Lung (tissue), 12 donors: ENCODE results near the gene RSPO3. TPM values are rescaled to one million over a fixed set of nuclear protein-coding genes. Genes with fewer than 3 reads are reported as not detected.

Experiments
- ATAC-seq: fragments of 200-7000 bp; cut with Tn5 transposase; one replicate; pipeline ENCODE4 v1.9.1; 2020; ENCODE audit warnings: moderate number of reproducible peaks; ENCODE audit not compliant: insufficient read depth, low FRiP score
- DNase-seq, 3 donors: peaks; one replicate each; pipeline ENCODE4 v3.0.0-alpha.2; 2013 to 2017
- H3K27ac ChIP-seq, 2 donors: one replicate each; pipeline ENCODE4 v1.5.1; 2013; ENCODE audit warnings: mild to moderate bottlenecking in 2 of 2, moderate library complexity in 2 of 2, control low read depth in 1 of 2, inconsistent platforms in 1 of 2, low read depth in 1 of 2, low read length in 1 of 2
- H3K27me3 ChIP-seq, 3 donors: one replicate each; pipeline ENCODE4 v1.5.1; 2013; ENCODE audit warnings: low read length in 2 of 3; ENCODE audit not compliant: control insufficient read depth in 3 of 3, insufficient read depth in 3 of 3
- H3K36me3 ChIP-seq, 4 donors: one replicate each; pipeline ENCODE4 v1.5.1; 2013; ENCODE audit warnings: low read length in 4 of 4, mild to moderate bottlenecking in 1 of 4, moderate library complexity in 1 of 4; ENCODE audit not compliant: control insufficient read depth in 4 of 4, insufficient read depth in 4 of 4
- H3K4me1 ChIP-seq, 5 donors: one replicate each; pipeline ENCODE4 v1.5.1; 2013; ENCODE audit warnings: low read length in 5 of 5, mild to moderate bottlenecking in 2 of 5, moderate library complexity in 1 of 5; ENCODE audit not compliant: control insufficient read depth in 5 of 5, insufficient read depth in 5 of 5
- H3K4me3 ChIP-seq: one replicate; pipeline ENCODE4 v1.5.1; 2013; ENCODE audit warnings: mild to moderate bottlenecking, control low read depth, moderate library complexity
- H3K9ac ChIP-seq, 2 donors: one replicate each; pipeline ENCODE4 v1.5.1; 2013; ENCODE audit warnings: low read length in 2 of 2, control low read depth in 1 of 2; ENCODE audit not compliant: insufficient read depth in 1 of 2
- H3K9me3 ChIP-seq, 4 donors: one replicate each; pipeline ENCODE4 v1.5.1; 2013; ENCODE audit warnings: low read length in 3 of 4, mild to moderate bottlenecking in 1 of 4, moderate library complexity in 1 of 4; ENCODE audit not compliant: control insufficient read depth in 4 of 4, insufficient read depth in 3 of 4
- CTCF ChIP-seq: IDR thresholded peaks from 2 replicates; pipeline ENCODE4 v1.5.1; 2012; ENCODE audit warnings: mild to moderate bottlenecking; ENCODE audit errors: control extremely low read depth, extremely low read depth
- WGBS, 2 donors: extraction: QIAGEN DNeasy Blood & Tissue Kit; methylation state at CpG; one replicate each; pipeline ENCODE4 v1.1.7; 2013; 5-methylcytosine and 5-hydroxymethylcytosine counted together
- polyA plus RNA-seq, 2 donors: library from polyadenylated mRNA; stranded (reverse); fragments of 200-250 nt; gene quantifications; one replicate each; pipeline ENCODE4 v1.2.1, GENCODE V29; 2013
- total RNA-seq, 2 donors: library from RNA; depleted of rRNA in 1 of 2; stranded (reverse); fragments of >200 nt in 1 of 2; gene quantifications; one replicate each; pipeline ENCODE4 v1.2.1, GENCODE V29; 2014 to 2021
- donor health status: control.
- donor health status: control.
- donor health status: Bipolar disorder and iron deficiency.
- donor health status: healthy.
- donor health status: DM: yes; HTN: yes; CAD: no.

The RSPO3 gene
- total and polyA plus RNA-seq, 4 donors, result 0.88 to 5.9 (median 4.6) TPM

GRCh38 chr6:127204281-127204680, 85.8 kb downstream of the RSPO3 start:
- H3K4me1 ChIP-seq, result peaks cover 0 to 29% (median 0%) of the 10 kb centered on the region in 5 donors
- no peak overlapping the region for H3K27ac ChIP-seq
- no peaks in the 10 kb centered on the region for H3K36me3 ChIP-seq
- no peaks in the 10 kb centered on the region for H3K27me3 ChIP-seq
- 56 to 69% methylated on average over 1 of the region's 1 CpG for WGBS, 2 donors
- ATAC-seq (no peak), DNase-seq (no peak)
- no peaks in the 10 kb centered on the region for H3K9me3 ChIP-seq
- no peak overlapping the region for H3K4me3 ChIP-seq
- H3K9ac ChIP-seq, result no peak overlapping the region
- no peak for TF ChIP-seq CTCF

DNA sequence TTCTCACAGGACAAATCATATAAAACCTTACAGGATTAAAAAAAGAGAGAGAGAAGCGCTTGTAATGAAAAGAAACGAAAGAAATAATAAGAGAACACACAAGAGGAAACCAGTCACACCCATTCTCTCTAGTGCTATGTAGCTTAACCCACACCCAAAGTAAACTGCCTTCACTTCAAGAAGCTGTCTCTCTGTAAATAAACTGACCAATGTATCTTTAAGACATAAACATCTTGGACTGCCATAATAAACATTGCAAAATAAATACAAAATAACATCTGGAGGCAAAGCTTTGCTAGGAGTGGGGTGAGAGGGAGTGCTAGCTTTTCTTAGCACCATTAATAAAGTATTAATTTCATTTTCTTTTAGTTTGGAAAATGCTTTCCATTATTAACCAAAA, 86.6 kb downstream of the RSPO3 start:
- H3K4me1 ChIP-seq, result peaks cover 0 to 29% (median 0%) of the 10 kb centered on the region in 5 donors
- DNase-seq (peak in 2 of 3 donors; percentile 81 to 87), ATAC-seq (no peak)
- no peak overlapping the region for H3K27ac ChIP-seq
- H3K9ac ChIP-seq, result no peak overlapping the region
- no peaks in the 10 kb centered on the region for H3K9me3 ChIP-seq
- WGBS, 2 donors, result 59 to 75% methylated on average over 2 of the region's 2 CpGs
- no peak for TF ChIP-seq CTCF
- H3K36me3 ChIP-seq, result no peaks in the 10 kb centered on the region
- H3K27me3 ChIP-seq, result no peaks in the 10 kb centered on the region
- no peak overlapping the region for H3K4me3 ChIP-seq

- H3K9me3 ChIP-seq, result no peaks in the 10 kb centered on the region
- no peak overlapping the region for H3K9ac ChIP-seq
- no peaks in the 10 kb centered on the region for H3K27me3 ChIP-seq
- DNase-seq (no peak), ATAC-seq (no peak)
- H3K27ac ChIP-seq, result no peak overlapping the region
- H3K36me3 ChIP-seq, result no peaks in the 10 kb centered on the region
- TF ChIP-seq CTCF, result no peak
- no peak overlapping the region for H3K4me3 ChIP-seq
- H3K4me1 ChIP-seq, result peaks cover 0 to 29% (median 0%) of the 10 kb centered on the region in 5 donors
Observed at GRCh38 chr6:127206531-127207095, 88.1 kb downstream of the RSPO3 start.

GRCh38 chr6:127207591-127208120, 89.2 kb downstream of the RSPO3 start:
- H3K27me3 ChIP-seq, result no peaks in the 10 kb centered on the region
- no peak overlapping the region for H3K27ac ChIP-seq
- no peaks in the 10 kb centered on the region for H3K9me3 ChIP-seq
- ATAC-seq (no peak), DNase-seq (peak in 1 of 3 donors; percentile 32)
- WGBS, 2 donors, result 51 to 55% methylated on average over 4 of the region's 4 CpGs
- peaks cover 0 to 35% (median 0%) of the 10 kb centered on the region in 5 donors for H3K4me1 ChIP-seq
- no peak overlapping the region for H3K4me3 ChIP-seq
- H3K9ac ChIP-seq, result no peak overlapping the region
- no peaks in the 10 kb centered on the region for H3K36me3 ChIP-seq
- TF ChIP-seq CTCF, result no peak
